Vagina (tissue), 2 donors: Measurements from ENCODE around the gene TNFRSF8. TPM values are rescaled to one million over a fixed set of nuclear protein-coding genes. Genes with fewer than 3 reads are reported as not detected.

Source experiments
- DNase-seq, 2 donors: peaks; one replicate each; pipeline ENCODE4 v3.0.0-alpha.2; 2017; ENCODE audit errors: extremely low spot score in 2 of 2
- H3K27ac ChIP-seq: fragments of 200-600 bp; sonication (generic); one replicate; pipeline ENCODE4 v1.5.1; 2019
- H3K27me3 ChIP-seq: fragments of 200-600 bp; sonication (generic); one replicate; pipeline ENCODE4 v1.5.1; 2019
- H3K36me3 ChIP-seq, 2 donors: fragments of 200-600 bp; sonication (generic); one replicate each; pipeline ENCODE4 v1.5.1; 2017 to 2019
- H3K4me1 ChIP-seq: fragments of 200-600 bp; sonication (generic); one replicate; pipeline ENCODE4 v1.5.1; 2019
- H3K4me3 ChIP-seq, 2 donors: fragments of 200-600 bp; sonication (generic); 1 replicate in 1 of 2; 2 replicates in 1 of 2; pipeline ENCODE4 v1.5.1; 2016 to 2019
- H3K9me3 ChIP-seq: fragments of 200-600 bp; sonication (generic); one replicate; pipeline ENCODE4 v1.5.1; 2019
- POLR2A ChIP-seq, 2 donors: fragments of 450-650 bp; IDR thresholded peaks; one replicate each; pipeline ENCODE4 v1.6.1; 2017; ENCODE audit warnings: antibody characterized with exemption in 2 of 2, mild to moderate bottlenecking in 2 of 2, moderate library complexity in 2 of 2
- POLR2AphosphoS5 ChIP-seq, 2 donors: sonication (generic); formaldehyde crosslinking; IDR thresholded peaks; one replicate each; pipeline ENCODE4 v1.9.0; 2017; ENCODE audit warnings: antibody characterized with exemption in 2 of 2, mild to moderate bottlenecking in 2 of 2, low read depth in 1 of 2; ENCODE audit not compliant: insufficient read depth in 1 of 2
- intact Hi-C: fragments of 100-400 bp; cut with DNase I; formaldehyde crosslinking; loops from one replicate; pipeline ENCODE4 v1.15.1; 2023
- total RNA-seq: library from RNA; depleted of rRNA; stranded (reverse); fragments of >200 nt; gene quantifications from one replicate; pipeline ENCODE4 v1.2.3, GENCODE V29; 2016
- TF ChIP-seq, protein P1 (sequence below), 3 experiments: fragments of 450-650 bp in 2 of 3; fragments of 200-600 bp in 1 of 3; sonication (generic) in 1 of 3; IDR thresholded peaks; one replicate each; pipeline ENCODE4 v1.5.1; 2017 to 2019; ENCODE audit warnings: antibody characterized with exemption in 3 of 3, mild to moderate bottlenecking in 2 of 3, moderate library complexity in 2 of 3

TNFRSF8 gene
- total RNA-seq, 1 donor from 2014 or later, result 1.2 TPM

- H3K9me3 ChIP-seq, result no peaks in the 10 kb centered on the region
- no peaks in the 10 kb centered on the region for H3K27me3 ChIP-seq
- peaks cover 8% of the 10 kb centered on the region for H3K4me1 ChIP-seq
- H3K27ac ChIP-seq, result no peak overlapping the region
- H3K36me3 ChIP-seq, result no peaks in the 10 kb centered on the region
- no peak for DNase-seq
- no peak overlapping the region for H3K4me3 ChIP-seq
- intact Hi-C loops, result no loop called here
- TF ChIP-seq, protein P1, sequence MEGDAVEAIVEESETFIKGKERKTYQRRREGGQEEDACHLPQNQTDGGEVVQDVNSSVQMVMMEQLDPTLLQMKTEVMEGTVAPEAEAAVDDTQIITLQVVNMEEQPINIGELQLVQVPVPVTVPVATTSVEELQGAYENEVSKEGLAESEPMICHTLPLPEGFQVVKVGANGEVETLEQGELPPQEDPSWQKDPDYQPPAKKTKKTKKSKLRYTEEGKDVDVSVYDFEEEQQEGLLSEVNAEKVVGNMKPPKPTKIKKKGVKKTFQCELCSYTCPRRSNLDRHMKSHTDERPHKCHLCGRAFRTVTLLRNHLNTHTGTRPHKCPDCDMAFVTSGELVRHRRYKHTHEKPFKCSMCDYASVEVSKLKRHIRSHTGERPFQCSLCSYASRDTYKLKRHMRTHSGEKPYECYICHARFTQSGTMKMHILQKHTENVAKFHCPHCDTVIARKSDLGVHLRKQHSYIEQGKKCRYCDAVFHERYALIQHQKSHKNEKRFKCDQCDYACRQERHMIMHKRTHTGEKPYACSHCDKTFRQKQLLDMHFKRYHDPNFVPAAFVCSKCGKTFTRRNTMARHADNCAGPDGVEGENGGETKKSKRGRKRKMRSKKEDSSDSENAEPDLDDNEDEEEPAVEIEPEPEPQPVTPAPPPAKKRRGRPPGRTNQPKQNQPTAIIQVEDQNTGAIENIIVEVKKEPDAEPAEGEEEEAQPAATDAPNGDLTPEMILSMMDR (IDR thresholded peaks at IDR 0.05), result no peak
- TF ChIP-seq POLR2AphosphoS5 (IDR thresholded peaks at IDR 0.05; ENCODE audit: insufficient read depth in 1 of 2, low read depth in 1 of 2), result no peak
- no peak for TF ChIP-seq POLR2A (IDR thresholded peaks at IDR 0.05)
Measured at GRCh38 chr1:12057382-12057781, 5.7 kb upstream of the TNFRSF8 start.

- TF ChIP-seq POLR2A (IDR thresholded peaks at IDR 0.05), result no peak
- no peak for TF ChIP-seq POLR2AphosphoS5 (IDR thresholded peaks at IDR 0.05; ENCODE audit: insufficient read depth in 1 of 2, low read depth in 1 of 2)
- TF ChIP-seq, protein P1 (IDR thresholded peaks at IDR 0.05), result no peak
Measured at GRCh38 chr1:12057940-12058687, 5.0 kb upstream of the TNFRSF8 start.

DNA sequence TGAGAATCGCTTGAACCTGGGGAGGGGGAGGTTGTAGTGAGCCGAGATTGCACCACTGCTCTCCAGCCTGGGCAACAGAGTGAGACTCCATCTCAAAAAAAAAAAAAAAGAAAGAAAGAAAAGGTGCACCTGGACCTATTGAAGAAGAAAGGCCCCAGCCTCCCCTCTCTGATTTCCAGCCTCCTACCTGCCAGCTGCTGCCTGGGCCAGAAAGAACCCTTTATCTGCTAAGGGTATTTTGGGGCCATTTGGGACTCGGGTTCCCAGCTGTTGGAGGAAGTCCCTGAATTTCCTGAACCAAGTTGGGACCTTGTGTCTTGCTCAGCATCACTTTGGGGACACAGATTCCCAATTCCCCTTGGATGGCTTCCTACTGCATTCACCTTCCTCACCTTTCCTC, 3.9 kb upstream of the TNFRSF8 start:
- no peak for DNase-seq
- TF ChIP-seq POLR2AphosphoS5 (IDR thresholded peaks at IDR 0.05; ENCODE audit: insufficient read depth in 1 of 2, low read depth in 1 of 2), result no peak
- TF ChIP-seq POLR2A (IDR thresholded peaks at IDR 0.05), result no peak
- TF ChIP-seq, protein P1 (IDR thresholded peaks at IDR 0.05), result no peak
- intact Hi-C loops, result no loop called here
- peaks cover 10% of the 10 kb centered on the region for H3K27me3 ChIP-seq
- H3K9me3 ChIP-seq, result no peaks in the 10 kb centered on the region
- H3K27ac ChIP-seq, result no peak overlapping the region
- H3K4me1 ChIP-seq, result peaks cover 10% of the 10 kb centered on the region
- H3K36me3 ChIP-seq, result no peaks in the 10 kb centered on the region
- no peak overlapping the region for H3K4me3 ChIP-seq

More at GRCh38 chr1:12057940-12058687, 5.0 kb upstream of the TNFRSF8 start:
- H3K4me3 ChIP-seq, result no peak overlapping the region
- intact Hi-C loops, result no loop called here
- no peaks in the 10 kb centered on the region for H3K27me3 ChIP-seq
- no peak for DNase-seq
- H3K9me3 ChIP-seq, result no peaks in the 10 kb centered on the region
- no peaks in the 10 kb centered on the region for H3K36me3 ChIP-seq
- no peak overlapping the region for H3K27ac ChIP-seq
- H3K4me1 ChIP-seq, result peaks cover 3% of the 10 kb centered on the region

DNA sequence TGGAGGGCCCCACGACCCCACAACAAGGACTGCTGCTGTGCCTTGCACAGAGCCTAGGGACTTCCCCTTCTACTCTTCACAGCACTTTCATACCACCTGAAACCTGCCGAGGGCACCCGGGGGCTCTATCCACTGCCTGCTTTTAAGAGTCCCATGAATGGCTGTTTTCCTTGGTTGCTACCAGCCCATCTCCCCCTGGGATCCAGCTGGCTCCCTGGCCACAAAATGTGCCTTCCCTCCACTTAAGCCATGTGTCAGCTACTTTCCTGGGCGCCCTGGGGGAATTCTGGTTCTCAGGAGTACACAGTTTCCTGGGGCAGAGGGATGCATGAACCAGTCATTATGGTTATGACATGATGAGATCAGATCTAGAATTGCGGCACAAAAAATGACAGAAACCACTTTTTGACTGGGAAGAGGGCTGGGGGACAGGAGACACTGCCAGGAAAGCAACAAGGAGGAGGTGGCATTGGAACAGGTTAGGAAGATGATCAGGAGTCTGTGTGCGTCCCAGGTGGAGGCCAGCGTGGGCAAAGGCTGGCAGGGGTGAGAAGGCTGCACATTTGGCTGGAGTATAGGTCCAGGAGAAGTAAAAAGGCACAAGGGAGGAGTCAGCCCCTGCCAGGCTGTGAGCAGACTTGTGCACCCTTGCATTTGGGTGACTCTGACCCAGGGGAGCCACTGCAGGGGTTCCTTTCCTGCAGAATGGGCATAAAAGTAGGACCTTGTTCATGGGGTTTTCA, 3.2 kb upstream of the TNFRSF8 start:
- no peak for DNase-seq
- TF ChIP-seq, protein P1 (IDR thresholded peaks at IDR 0.05), result no peak
- TF ChIP-seq POLR2AphosphoS5 (IDR thresholded peaks at IDR 0.05; ENCODE audit: insufficient read depth in 1 of 2, low read depth in 1 of 2) (no peak), POLR2A (IDR thresholded peaks at IDR 0.05) (no peak)

DNA sequence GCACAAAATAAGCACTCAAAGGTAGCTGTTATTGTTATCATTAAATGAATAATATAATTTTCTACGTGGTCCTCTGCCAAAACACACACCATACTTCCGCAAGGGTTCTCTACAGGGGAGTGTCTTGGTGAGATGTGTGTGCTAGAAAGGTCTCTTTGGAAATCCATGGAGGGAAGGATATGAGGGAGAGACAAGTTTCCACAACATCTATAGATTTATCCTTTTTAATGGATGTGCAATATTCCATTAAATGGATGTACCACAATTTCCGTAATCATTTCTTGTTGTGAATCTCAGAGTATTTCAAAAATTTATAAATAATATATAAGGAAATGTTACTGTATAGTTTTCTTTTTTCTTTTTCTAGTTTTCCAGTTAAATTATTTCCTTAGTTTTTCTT, 2.6 kb upstream of the TNFRSF8 start:
- intact Hi-C loops, result no loop called here
- no peak overlapping the region for H3K27ac ChIP-seq
- H3K36me3 ChIP-seq, result no peaks in the 10 kb centered on the region
- peaks cover 10% of the 10 kb centered on the region for H3K27me3 ChIP-seq
- H3K9me3 ChIP-seq, result no peaks in the 10 kb centered on the region
- no peak for DNase-seq
- H3K4me1 ChIP-seq, result peaks cover 10% of the 10 kb centered on the region
- no peak for TF ChIP-seq POLR2AphosphoS5 (IDR thresholded peaks at IDR 0.05; ENCODE audit: insufficient read depth in 1 of 2, low read depth in 1 of 2)
- TF ChIP-seq, protein P1 (IDR thresholded peaks at IDR 0.05), result no peak
- TF ChIP-seq POLR2A (IDR thresholded peaks at IDR 0.05), result no peak
- no peak overlapping the region for H3K4me3 ChIP-seq

More for the DNA sequence above, 3.2 kb upstream of the TNFRSF8 start:
- H3K4me1 ChIP-seq, result peaks cover 10% of the 10 kb centered on the region
- intact Hi-C loops, result no loop called here
- H3K36me3 ChIP-seq, result no peaks in the 10 kb centered on the region
- no peaks in the 10 kb centered on the region for H3K9me3 ChIP-seq
- peaks cover 10% of the 10 kb centered on the region for H3K27me3 ChIP-seq
- H3K27ac ChIP-seq, result no peak overlapping the region
- H3K4me3 ChIP-seq, result no peak overlapping the region
